Breast epithelium (tissue), 3 donors: Measurements from ENCODE around the gene GSPT1.

Source experiments
- POLR2A ChIP-seq: fragments of 450-650 bp; IDR thresholded peaks from one replicate; pipeline ENCODE4 v1.6.1; 2016; ENCODE audit warnings: antibody characterized with exemption, mild to moderate bottlenecking, moderate library complexity
- POLR2AphosphoS5 ChIP-seq, 3 donors: sonication (generic); formaldehyde crosslinking; IDR thresholded peaks; one replicate each; pipeline ENCODE4 v1.6.1; 2017; ENCODE audit warnings: antibody characterized with exemption in 3 of 3
- TF ChIP-seq, protein P1 (sequence below), 3 donors: fragments of 450-650 bp; IDR thresholded peaks; one replicate each; pipeline ENCODE4 v1.5.1; 2016 to 2017; ENCODE audit warnings: antibody characterized with exemption in 3 of 3, mild to moderate bottlenecking in 3 of 3, moderate library complexity in 3 of 3

DNA sequence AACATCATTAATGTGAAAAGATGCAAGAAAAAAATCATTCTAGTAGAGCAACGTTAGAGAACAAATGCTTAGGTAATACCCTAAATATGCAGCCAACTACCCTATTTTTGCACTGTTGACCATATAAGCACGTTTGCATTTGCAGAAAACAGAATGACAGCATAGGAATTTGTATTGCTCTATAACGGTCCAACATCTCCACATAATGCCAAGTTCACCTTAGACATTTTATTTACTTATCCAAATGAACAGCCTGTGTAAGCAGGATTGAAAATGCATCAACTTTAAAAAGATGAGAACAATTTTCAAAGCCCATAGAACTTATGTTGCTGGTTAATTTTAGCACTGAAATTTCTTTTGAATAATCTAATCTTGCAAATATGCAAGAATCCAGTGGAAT is 45.4 kb downstream of the GSPT1 start:
- TF ChIP-seq, protein P1, sequence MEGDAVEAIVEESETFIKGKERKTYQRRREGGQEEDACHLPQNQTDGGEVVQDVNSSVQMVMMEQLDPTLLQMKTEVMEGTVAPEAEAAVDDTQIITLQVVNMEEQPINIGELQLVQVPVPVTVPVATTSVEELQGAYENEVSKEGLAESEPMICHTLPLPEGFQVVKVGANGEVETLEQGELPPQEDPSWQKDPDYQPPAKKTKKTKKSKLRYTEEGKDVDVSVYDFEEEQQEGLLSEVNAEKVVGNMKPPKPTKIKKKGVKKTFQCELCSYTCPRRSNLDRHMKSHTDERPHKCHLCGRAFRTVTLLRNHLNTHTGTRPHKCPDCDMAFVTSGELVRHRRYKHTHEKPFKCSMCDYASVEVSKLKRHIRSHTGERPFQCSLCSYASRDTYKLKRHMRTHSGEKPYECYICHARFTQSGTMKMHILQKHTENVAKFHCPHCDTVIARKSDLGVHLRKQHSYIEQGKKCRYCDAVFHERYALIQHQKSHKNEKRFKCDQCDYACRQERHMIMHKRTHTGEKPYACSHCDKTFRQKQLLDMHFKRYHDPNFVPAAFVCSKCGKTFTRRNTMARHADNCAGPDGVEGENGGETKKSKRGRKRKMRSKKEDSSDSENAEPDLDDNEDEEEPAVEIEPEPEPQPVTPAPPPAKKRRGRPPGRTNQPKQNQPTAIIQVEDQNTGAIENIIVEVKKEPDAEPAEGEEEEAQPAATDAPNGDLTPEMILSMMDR (IDR thresholded peaks at IDR 0.05): no peak
- TF ChIP-seq POLR2AphosphoS5 (IDR thresholded peaks at IDR 0.05): no peak
- TF ChIP-seq POLR2A: no peak
